ENCODE data around the gene CCDC27. TPM values are rescaled to one million over a fixed set of nuclear protein-coding genes. Genes with fewer than 3 reads are reported as not detected.

Gene CCDC27
- total and polyA plus RNA-seq, 7 donors = not detected

- Histone ChIP-seq H3K9me3 (no peaks in the 10 kb centered on the region), H3K4me3 (no peak overlapping the region), H3K36me3 (peaks cover 0 to 66% (median 33%) of the 10 kb centered on the region in 4 donors), H3K27ac (no peak overlapping the region), H3K27me3 (no peaks in the 10 kb centered on the region), H3K4me1 (peaks cover 0 to 29% (median 20%) of the 10 kb centered on the region in 4 donors)
- 84 to 90% methylated on average over 24 of the region's 24 CpGs for WGBS, 2 donors
- TF ChIP-seq POLR2AphosphoS5 (IDR thresholded peaks at IDR 0.05) = no peak
- no peak for TF ChIP-seq CTCF (IDR thresholded peaks at IDR 0.05)
- no peak for TF ChIP-seq EP300 (IDR thresholded peaks at IDR 0.05)
- no peak for TF ChIP-seq POLR2A (IDR thresholded peaks at IDR 0.05)
- DNase-seq = no peak
- intact Hi-C loops (cut with DNase I) = no loop called here
Measured at GRCh38 chr1:3742439-3743298, 9.6 kb upstream of the CCDC27 start.

- WGBS, 2 donors = 79 to 81% methylated on average over 4 of the region's 4 CpGs
- TF ChIP-seq EP300 (IDR thresholded peaks at IDR 0.05) (no peak), POLR2AphosphoS5 (IDR thresholded peaks at IDR 0.05) (no peak), POLR2A (IDR thresholded peaks at IDR 0.05) (no peak), CTCF (IDR thresholded peaks at IDR 0.05) (no peak)
- no peak overlapping the region for H3K27ac ChIP-seq
- intact Hi-C loops (cut with DNase I) = no loop called here
- no peaks in the 10 kb centered on the region for H3K27me3 ChIP-seq
- H3K9me3 ChIP-seq = no peaks in the 10 kb centered on the region
- H3K4me1 ChIP-seq = peaks cover 0 to 34% (median 24%) of the 10 kb centered on the region in 4 donors
- H3K36me3 ChIP-seq = peaks cover 0 to 59% (median 28%) of the 10 kb centered on the region in 4 donors
- DNase-seq = no peak
- no peak overlapping the region for H3K4me3 ChIP-seq
Measured at GRCh38 chr1:3743421-3743820, 8.8 kb upstream of the CCDC27 start.

- no peak for DNase-seq
- TF ChIP-seq POLR2AphosphoS5 (IDR thresholded peaks at IDR 0.05) (no peak), CTCF (IDR thresholded peaks at IDR 0.05) (no peak), EP300 (IDR thresholded peaks at IDR 0.05) (no peak), POLR2A (IDR thresholded peaks at IDR 0.05) (no peak)
Measured at GRCh38 chr1:3743826-3744225, 8.4 kb upstream of the CCDC27 start.

GRCh38 chr1:3744646-3745045, 7.6 kb upstream of the CCDC27 start:
- no peak overlapping the region for H3K4me3 ChIP-seq
- peaks cover 0 to 34% (median 24%) of the 10 kb centered on the region in 4 donors for H3K4me1 ChIP-seq

More at GRCh38 chr1:3743826-3744225, 8.4 kb upstream of the CCDC27 start:
- Histone ChIP-seq H3K27me3 (no peaks in the 10 kb centered on the region), H3K4me3 (no peak overlapping the region), H3K36me3 (peaks cover 0 to 55% (median 25%) of the 10 kb centered on the region in 4 donors), H3K4me1 (peaks cover 0 to 34% (median 24%) of the 10 kb centered on the region in 4 donors), H3K9me3 (no peaks in the 10 kb centered on the region), H3K27ac (no peak overlapping the region)
- 93 to 95% methylated on average over 12 of the region's 12 CpGs for WGBS, 2 donors
- intact Hi-C loops (cut with DNase I) = no loop called here

More at GRCh38 chr1:3744646-3745045, 7.6 kb upstream of the CCDC27 start:
- no peaks in the 10 kb centered on the region for H3K9me3 ChIP-seq
- peaks cover 0 to 47% (median 21%) of the 10 kb centered on the region in 4 donors for H3K36me3 ChIP-seq
- intact Hi-C loops (cut with DNase I) = loop anchor here (5.0 kb wide), 2 partner anchors 53 to 158 kb away; partner anchors contain the start of genes C1orf174 and LRRC47
- no peaks in the 10 kb centered on the region for H3K27me3 ChIP-seq
- WGBS, 2 donors = 94% methylated on average over 10 of the region's 10 CpGs
- no peak overlapping the region for H3K27ac ChIP-seq
- no peak for DNase-seq
- TF ChIP-seq POLR2AphosphoS5 (IDR thresholded peaks at IDR 0.05) (no peak), POLR2A (IDR thresholded peaks at IDR 0.05) (no peak), EP300 (IDR thresholded peaks at IDR 0.05) (no peak), CTCF (IDR thresholded peaks at IDR 0.05) (no peak)

All from sigmoid colon (tissue), 7 donors.